ENCODE results near the gene CYBRD1.

DNA sequence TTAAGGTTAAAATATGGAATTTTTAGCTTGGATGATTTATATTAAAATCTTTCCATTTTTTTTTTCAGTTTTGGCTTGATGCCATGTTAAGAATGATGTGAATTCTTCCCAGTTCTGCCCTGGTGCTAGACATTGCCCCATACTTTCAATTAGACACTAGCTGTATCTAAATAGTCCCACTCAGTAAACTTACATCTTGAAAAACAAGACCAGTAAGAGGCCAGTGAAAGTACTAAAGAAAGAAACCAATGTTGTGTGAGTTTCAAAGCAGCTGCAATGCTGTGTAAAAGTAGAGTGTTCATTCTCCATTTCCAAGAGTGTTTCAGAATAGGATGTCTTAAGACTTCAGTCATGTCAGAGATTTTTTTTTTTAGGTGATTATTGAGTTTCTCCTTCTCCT lies 40.0 kb upstream of the CYBRD1 start:
- TF ChIP-seq, protein P1, sequence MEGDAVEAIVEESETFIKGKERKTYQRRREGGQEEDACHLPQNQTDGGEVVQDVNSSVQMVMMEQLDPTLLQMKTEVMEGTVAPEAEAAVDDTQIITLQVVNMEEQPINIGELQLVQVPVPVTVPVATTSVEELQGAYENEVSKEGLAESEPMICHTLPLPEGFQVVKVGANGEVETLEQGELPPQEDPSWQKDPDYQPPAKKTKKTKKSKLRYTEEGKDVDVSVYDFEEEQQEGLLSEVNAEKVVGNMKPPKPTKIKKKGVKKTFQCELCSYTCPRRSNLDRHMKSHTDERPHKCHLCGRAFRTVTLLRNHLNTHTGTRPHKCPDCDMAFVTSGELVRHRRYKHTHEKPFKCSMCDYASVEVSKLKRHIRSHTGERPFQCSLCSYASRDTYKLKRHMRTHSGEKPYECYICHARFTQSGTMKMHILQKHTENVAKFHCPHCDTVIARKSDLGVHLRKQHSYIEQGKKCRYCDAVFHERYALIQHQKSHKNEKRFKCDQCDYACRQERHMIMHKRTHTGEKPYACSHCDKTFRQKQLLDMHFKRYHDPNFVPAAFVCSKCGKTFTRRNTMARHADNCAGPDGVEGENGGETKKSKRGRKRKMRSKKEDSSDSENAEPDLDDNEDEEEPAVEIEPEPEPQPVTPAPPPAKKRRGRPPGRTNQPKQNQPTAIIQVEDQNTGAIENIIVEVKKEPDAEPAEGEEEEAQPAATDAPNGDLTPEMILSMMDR (IDR thresholded peaks at IDR 0.05): no peak
- TF ChIP-seq POLR2A (IDR thresholded peaks at IDR 0.05): no peak
